Neural crest cell (in vitro differentiated cells): ENCODE measurements around the gene HAUS5. TPM values are rescaled to one million over a fixed set of nuclear protein-coding genes. Genes with fewer than 3 reads are reported as not detected.
"Not testable (repeated sequence)": the region's sequence is repeated elsewhere in the genome, so short reads cannot be mapped to it uniquely, and the experiment has no call there.

Source experiments
- DNase-seq: peaks from one replicate; pipeline ENCODE4 v3.0.0; 2021; ENCODE audit warnings: low read depth, mixed read lengths, low spot score
- H3K27ac Mint-ChIP-seq: one replicate; pipeline ENCODE4 v1.8.0; 2021; ENCODE audit warnings: mild to moderate bottlenecking, mixed read lengths; ENCODE audit not compliant: unreplicated experiment
- H3K27me3 Mint-ChIP-seq: 2 replicates; pipeline ENCODE4 v1.8.0; 2021; ENCODE audit warnings: low read depth, mild to moderate bottlenecking, mixed read lengths
- H3K36me3 Mint-ChIP-seq: 2 replicates; pipeline ENCODE4 v1.8.0; 2021; ENCODE audit warnings: low read depth, mild to moderate bottlenecking, mixed read lengths
- H3K4me1 Mint-ChIP-seq: 2 replicates; pipeline ENCODE4 v1.8.0; 2021; ENCODE audit warnings: mixed read lengths
- H3K4me3 Mint-ChIP-seq: one replicate; pipeline ENCODE4 v1.8.0; 2021; ENCODE audit warnings: mild to moderate bottlenecking, mixed read lengths
- H3K9me3 Mint-ChIP-seq: 2 replicates; pipeline ENCODE4 v1.8.0; 2021; ENCODE audit warnings: mixed read lengths
- CTCF ChIP-seq: fragments of 200-600 bp; sonication (generic); conservative IDR thresholded peaks from 2 replicates; pipeline ENCODE4 v1.5.0; 2021; ENCODE audit warnings: antibody characterized with exemption, mild to moderate bottlenecking
- total RNA-seq: library from RNA; stranded (reverse); gene quantifications from 2 replicates; pipeline ENCODE4 v1.2.1, GENCODE V29; 2021

Gene HAUS5
- total RNA-seq, 1 donor from 2014 or later = 55.9 TPM

DNA sequence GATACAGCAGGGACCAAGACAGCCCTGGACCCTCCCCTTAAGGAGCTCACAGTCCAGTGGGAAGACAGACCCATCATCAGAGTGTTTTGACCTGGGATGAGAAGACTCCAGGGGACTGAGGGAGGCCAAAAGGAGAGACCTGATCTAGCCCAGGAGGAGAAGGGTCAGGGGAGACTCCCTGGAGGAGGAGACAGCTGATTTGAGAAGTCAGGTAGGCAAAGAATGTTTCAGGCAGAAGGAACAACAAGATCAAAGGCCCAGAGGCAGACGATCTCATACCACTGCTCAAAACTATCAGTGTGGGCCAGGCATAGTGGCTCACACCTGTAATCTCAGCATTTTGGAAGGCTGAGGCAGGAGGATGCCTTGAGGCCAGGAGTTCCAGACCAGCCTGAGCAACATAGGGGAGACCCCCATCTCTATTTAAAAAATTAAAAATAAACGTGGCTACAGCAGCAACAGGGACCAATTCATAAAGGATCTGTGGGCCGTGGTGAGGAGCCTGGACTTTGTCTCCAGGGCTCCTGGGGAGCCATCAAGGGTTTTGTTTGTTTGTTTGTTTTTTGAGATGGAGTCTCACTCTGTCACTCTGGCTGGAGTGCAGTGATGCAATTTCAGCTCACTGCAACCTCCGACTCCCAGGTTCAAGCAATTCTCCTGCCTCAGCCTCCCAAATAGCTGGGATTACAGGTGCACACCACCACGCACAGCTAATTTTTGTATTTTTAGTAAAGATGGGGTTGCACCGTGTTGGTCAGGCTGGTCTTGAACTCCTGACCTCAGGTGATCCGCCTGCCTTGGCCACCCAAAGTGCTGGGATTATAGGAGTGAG lies 33.4 kb downstream of the HAUS5 start:
- Mint-ChIP-seq H3K27ac (no peak overlapping the region), H3K27me3 (no peaks in the 10 kb centered on the region), H3K4me1 (peaks cover 38% of the 10 kb centered on the region), H3K36me3 (no peaks in the 10 kb centered on the region), H3K9me3 (no peaks in the 10 kb centered on the region), H3K4me3 (peak overlapping the region; percentile 87)
- no peak for TF ChIP-seq CTCF
- no peak for DNase-seq

- peak; percentile 79 for DNase-seq
- peak within 1 kb of the TSS; percentile 98 for H3K4me3 Mint-ChIP-seq
- peak within 1 kb of the TSS; percentile 97 for H3K27ac Mint-ChIP-seq
- peaks cover 32% of the 10 kb centered on the region for H3K4me1 Mint-ChIP-seq
- no peaks in the 10 kb centered on the region for H3K36me3 Mint-ChIP-seq
- H3K9me3 Mint-ChIP-seq = no peaks in the 10 kb centered on the region
- no peaks in the 10 kb centered on the region for H3K27me3 Mint-ChIP-seq
- no peak for TF ChIP-seq CTCF
These were observed 35.8 kb downstream of the HAUS5 start, which contains the start of gene COX6B1 for GRCh38 chr19:35648017-35648961. Gene COX6B1, plus strand, starts transcription at chr19:35648323. Its CDS starts 2,921 bp downstream, at chr19:35651244.

DNA sequence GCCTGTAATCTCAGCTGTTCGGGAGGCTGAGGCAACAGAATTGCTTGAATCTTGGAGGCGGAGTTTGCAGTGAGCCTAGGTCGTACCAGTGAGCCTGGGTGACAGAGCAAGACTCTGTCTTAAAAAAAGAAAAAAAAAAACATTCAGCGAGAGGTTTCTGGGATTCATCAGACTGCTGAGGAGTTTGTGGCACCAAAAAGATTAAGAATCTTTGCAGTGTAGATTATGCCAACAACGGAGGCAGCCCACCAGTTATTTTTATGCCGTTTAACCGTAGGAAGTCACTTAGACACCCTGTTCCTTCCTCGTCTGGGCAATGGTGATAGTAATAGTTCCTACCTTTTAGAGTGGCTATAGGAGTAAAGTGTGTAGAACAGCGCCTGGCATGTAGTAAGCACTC lies 38.0 kb downstream of the HAUS5 start:
- H3K36me3 Mint-ChIP-seq = peaks cover 3% of the 10 kb centered on the region
- no peak for TF ChIP-seq CTCF

DNA sequence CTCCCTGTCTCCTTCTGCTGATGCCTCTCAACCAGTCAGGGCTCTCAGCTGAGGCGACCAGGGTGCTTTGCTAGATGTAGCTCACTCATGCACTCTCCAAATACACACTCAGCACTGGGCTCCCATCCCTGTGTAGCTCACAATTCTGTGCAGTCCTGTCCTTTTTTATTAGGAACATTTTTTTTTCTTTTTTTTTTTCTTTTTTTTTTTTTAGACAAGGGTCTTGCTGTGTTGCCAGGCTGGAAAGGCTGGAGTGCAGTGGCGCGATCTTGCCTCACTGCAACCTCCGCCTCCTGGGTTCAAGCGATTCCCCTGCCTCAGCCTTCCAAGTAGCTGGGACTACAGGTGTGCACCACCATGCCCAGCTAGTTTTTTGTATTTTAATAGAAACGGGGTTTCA lies 42.3 kb downstream of the HAUS5 start:
- peaks cover 13% of the 10 kb centered on the region for H3K36me3 Mint-ChIP-seq
- H3K9me3 Mint-ChIP-seq, H3K27me3 Mint-ChIP-seq, H3K27ac Mint-ChIP-seq, H3K4me1 Mint-ChIP-seq, DNase-seq: not testable (repeated sequence)
- peak overlapping the region; percentile 56 for H3K4me3 Mint-ChIP-seq

More for the DNA sequence above, 38.0 kb downstream of the HAUS5 start:
- Mint-ChIP-seq H3K9me3 (no peaks in the 10 kb centered on the region), H3K4me1 (peaks cover 18% of the 10 kb centered on the region), H3K27me3 (no peaks in the 10 kb centered on the region), H3K4me3 (peak overlapping the region; percentile 75), H3K27ac (no peak overlapping the region)
- DNase-seq = no peak

DNA sequence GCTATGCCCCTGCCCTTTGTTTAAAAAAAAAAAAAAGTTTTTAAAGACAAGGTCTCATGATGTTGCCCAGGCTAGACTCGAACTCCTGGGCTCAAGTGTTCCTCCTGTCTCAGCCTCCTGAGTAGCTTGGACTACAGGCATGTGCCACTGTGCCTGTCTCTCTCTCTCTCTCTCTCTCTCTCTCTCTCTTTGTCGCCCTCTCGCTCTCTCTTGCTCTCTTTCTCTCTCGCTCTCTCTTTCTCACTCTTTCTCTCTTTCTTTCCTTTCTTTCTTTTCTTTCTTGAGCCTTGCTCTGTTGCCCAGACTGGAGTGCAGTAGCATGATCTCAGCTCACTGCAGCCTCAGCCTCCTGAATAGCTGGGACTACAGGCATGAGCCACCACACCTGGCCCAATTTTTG lies 43.1 kb downstream of the HAUS5 start:
- peaks cover 14% of the 10 kb centered on the region for H3K36me3 Mint-ChIP-seq
- H3K4me3 Mint-ChIP-seq = peak overlapping the region; percentile 15
- no peak for DNase-seq
- no peaks in the 10 kb centered on the region for H3K9me3 Mint-ChIP-seq
- no peak for TF ChIP-seq CTCF
- H3K27ac Mint-ChIP-seq = no peak overlapping the region
- H3K4me1 Mint-ChIP-seq = no peaks in the 10 kb centered on the region
- H3K27me3 Mint-ChIP-seq = no peaks in the 10 kb centered on the region
